ENCODE data around the gene HIP1R.
"Not testable (repeated sequence)": the region's sequence is repeated elsewhere in the genome, so short reads cannot be mapped to it uniquely, and the experiment has no call there.

HIP1R gene

GRCh38 chr12:122872815-122873361 lies 37.6 kb downstream of the HIP1R start:
- no peak for DNase-seq (ENCODE audit: low read depth in 2 of 2, low spot score in 1 of 2)

GRCh38 chr12:122873540-122873939 lies 38.3 kb downstream of the HIP1R start:
- DNase-seq (ENCODE audit: low read depth in 2 of 2, low spot score in 1 of 2): no peak

GRCh38 chr12:122874081-122874480 lies 38.8 kb downstream of the HIP1R start:
- no peak for DNase-seq (ENCODE audit: low read depth in 2 of 2, low spot score in 1 of 2)

- no peak for DNase-seq (ENCODE audit: low read depth in 2 of 2, low spot score in 1 of 2)
Observed at GRCh38 chr12:122875590-122876220, 40.4 kb downstream of the HIP1R start.

- DNase-seq (ENCODE audit: low read depth in 2 of 2, low spot score in 1 of 2): not testable (repeated sequence)
Observed at GRCh38 chr12:122876281-122876680, 41.0 kb downstream of the HIP1R start.

- DNase-seq (ENCODE audit: low read depth in 2 of 2, low spot score in 1 of 2): no peak
Observed at GRCh38 chr12:122876731-122877130, 41.5 kb downstream of the HIP1R start.

GRCh38 chr12:122878780-122879612 lies 43.7 kb downstream of the HIP1R start:
- DNase-seq (ENCODE audit: low read depth in 2 of 2, low spot score in 1 of 2): no peak

GRCh38 chr12:122880155-122880667 lies 45.0 kb downstream of the HIP1R start:
- DNase-seq (ENCODE audit: low read depth in 2 of 2, low spot score in 1 of 2): no peak

- DNase-seq (ENCODE audit: low read depth in 2 of 2, low spot score in 1 of 2): no peak
Observed at GRCh38 chr12:122880668-122881067, 45.4 kb downstream of the HIP1R start.

- no peak for DNase-seq (ENCODE audit: low read depth in 2 of 2, low spot score in 1 of 2)
Observed at GRCh38 chr12:122882908-122883558, 47.8 kb downstream of the HIP1R start.

- DNase-seq (ENCODE audit: low read depth in 2 of 2, low spot score in 1 of 2): no peak
Observed at GRCh38 chr12:122884091-122884826, 49.0 kb downstream of the HIP1R start.

GRCh38 chr12:122884860-122885259 lies 49.6 kb downstream of the HIP1R start:
- DNase-seq (ENCODE audit: low read depth in 2 of 2, low spot score in 1 of 2): no peak

- no peak for DNase-seq (ENCODE audit: low read depth in 2 of 2, low spot score in 1 of 2)
Observed at GRCh38 chr12:122886161-122886560, 50.9 kb downstream of the HIP1R start.

GRCh38 chr12:122886851-122887818 lies 51.9 kb downstream of the HIP1R start:
- no peak for DNase-seq (ENCODE audit: low read depth in 2 of 2, low spot score in 1 of 2)

- DNase-seq (ENCODE audit: low read depth in 2 of 2, low spot score in 1 of 2): no peak
Observed at GRCh38 chr12:122887819-122888212, 52.6 kb downstream of the HIP1R start.

- DNase-seq (ENCODE audit: low read depth in 2 of 2, low spot score in 1 of 2): no peak
Observed at GRCh38 chr12:122888232-122888752, 53.0 kb downstream of the HIP1R start.

- DNase-seq (ENCODE audit: low read depth in 2 of 2, low spot score in 1 of 2): no peak
Observed at GRCh38 chr12:122889761-122890520, 54.7 kb downstream of the HIP1R start.

GRCh38 chr12:122891661-122892525 lies 56.6 kb downstream of the HIP1R start:
- DNase-seq (ENCODE audit: low read depth in 2 of 2, low spot score in 1 of 2): no peak
